Heart left ventricle (tissue), 16 donors: ENCODE measurements around the gene YIPF4. TPM values are rescaled to one million over a fixed set of nuclear protein-coding genes. Genes with fewer than 3 reads are reported as not detected.

ENCODE experiments used
- ATAC-seq, 4 donors: fragments of 200-7000 bp; cut with Tn5 transposase; one replicate each; pipeline ENCODE4 v1.9.1; 2020 to 2022; ENCODE audit warnings: moderate library complexity in 4 of 4, mild to moderate bottlenecking in 3 of 4, moderate number of reproducible peaks in 1 of 4
- DNase-seq, 5 donors: peaks; one replicate each; pipeline ENCODE4 v3.0.0-alpha.2; 2020
- H3K27ac ChIP-seq, 12 donors: fragments of 200-600 bp; sonication (generic) in 4 of 12; one replicate each; pipeline versions ENCODE4 v1.5.0 to v1.8.0; 2016 to 2022; ENCODE audit warnings: mild to moderate bottlenecking in 2 of 12
- H3K27me3 ChIP-seq, 9 donors: fragments of 200-600 bp; sonication (generic) in 2 of 9; one replicate each; pipeline versions ENCODE4 v1.5.1 to v1.8.0; 2016 to 2022; ENCODE audit warnings: mild to moderate bottlenecking in 3 of 9
- H3K36me3 ChIP-seq, 9 donors: fragments of 200-600 bp; sonication (generic) in 2 of 9; one replicate each; pipeline versions ENCODE4 v1.5.0 to v1.8.0; 2018 to 2022; ENCODE audit warnings: mild to moderate bottlenecking in 2 of 9
- H3K4me1 ChIP-seq, 12 donors: fragments of 200-600 bp; sonication (generic) in 4 of 12; one replicate each; pipeline versions ENCODE4 v1.5.0 to v1.8.0; 2016 to 2022; ENCODE audit warnings: mild to moderate bottlenecking in 3 of 12
- H3K4me3 ChIP-seq, 12 donors: fragments of 200-600 bp; sonication (generic) in 4 of 12; one replicate each; pipeline versions ENCODE4 v1.5.0 to v1.8.0; 2017 to 2022; ENCODE audit warnings: mild to moderate bottlenecking in 9 of 12, moderate library complexity in 4 of 12
- H3K9me3 ChIP-seq, 12 donors: fragments of 200-600 bp; sonication (generic) in 4 of 12; one replicate each; pipeline versions ENCODE4 v1.5.0 to v1.8.0; 2016 to 2022; ENCODE audit warnings: mild to moderate bottlenecking in 1 of 12
- POLR2A ChIP-seq, 2 donors: fragments of 450-650 bp; IDR thresholded peaks; one replicate each; pipeline ENCODE4 v1.6.1; 2017; ENCODE audit warnings: antibody characterized with exemption in 2 of 2, mild to moderate bottlenecking in 2 of 2, moderate library complexity in 2 of 2
- WGBS, 4 donors: extraction: QIAGEN DNeasy Blood & Tissue Kit in 2 of 4; methylation state at CpG; one replicate each; pipeline versions ENCODE4 v1.1.5 to v1.1.7; 2013 to 2018; 5-methylcytosine and 5-hydroxymethylcytosine counted together
- intact Hi-C, 10 donors: fragments of 100-400 bp; cut with DNase I; formaldehyde crosslinking; loops; one replicate each; pipeline versions ENCODE4 v1.11.1 to v1.14.2; 2022
- long read RNA-seq, 3 donors: library from polyadenylated mRNA; unstranded; transcript quantifications; one replicate each; pipeline ENCODE4 v2.0.0, GENCODE V29; 2020 to 2021
- polyA plus RNA-seq, 2 donors: library from polyadenylated mRNA; stranded (reverse); fragments of 200-250 nt; gene quantifications; one replicate each; pipeline ENCODE4 v1.2.3, GENCODE V29; 2013
- total RNA-seq, 9 donors: library from RNA; depleted of rRNA in 2 of 9; stranded (reverse); fragments of >200 nt in 2 of 9; fragmentation: NEBNext Ultra II Directional in 3 of 9; extraction: Animal tissue kit (Norgen Biotek cat#: 25700) in 3 of 9; gene quantifications; one replicate each; pipeline versions ENCODE4 v1.1.0 to v1.2.4, GENCODE V29; 2016 to 2023
- TF ChIP-seq, protein P1 (sequence below), 12 donors: fragments of 200-600 bp; sonication (generic) in 4 of 12; IDR thresholded peaks; one replicate each; pipeline versions ENCODE4 v1.5.0 to v1.8.0; 2018 to 2022; ENCODE audit warnings: antibody characterized with exemption in 12 of 12, mild to moderate bottlenecking in 5 of 12
- donor health status: ischemic (EF 13 %, LVEDD 7.1; RV severe dilation, severe dysfunction).
- donor health status: healthy with polysubstance abuse.
- donor health status: DM: no; HTN: yes; CAD: no.
- donor health status: DM: no; HTN: no; CAD: no.
- donor health status: ischemic (EF 25% LVEDD 6.9; RV normal size, moderate dysfunction).
- donor health status: ischemic (EF 25% LVEDD 5.7; RV mildly dilated, moderate dysfunction).
- donor health status: healthy.
- donor health status: DM: yes; HTN: yes; CAD: no.
- donor health status: ischemic (EF 35%, LVEDD 5.7; RV mildly dilated, moderate dysfunction).
- donor health status: nonischemic (EF 11% LVEDD 7.7; RV severe dilation, severe dysfunction).
- donor health status: DM: yes; HTN: yes; CAD: no.
- donor health status: PGD.
- donor health status: ischemic (EF 29% LVEDD 5.4; RV normal size, mild dysfunction).
- donor health status: nonischemic (EF 23%, LVEDD 6.1; RV moderate dilation, normal function).

Gene YIPF4
- total RNA-seq (10 to 100 TPM; 14.9 to 79.3 (median 64.4) TPM), polyA plus RNA-seq (10 to 100 TPM; 22.7 to 32.3 TPM)
- long read RNA-seq, donor 1, full-length matches to known transcripts, result 134 of 145 reads
- long read RNA-seq, donor 1, partial matches to known transcripts, result 3 of 145 reads
- long read RNA-seq, donor 1, other reads (novel, unspliced or antisense), result 8 of 145 reads
- long read RNA-seq, donor 2, full-length matches to known transcripts, result 660 of 725 reads
- long read RNA-seq, donor 2, partial matches to known transcripts, result 8 of 725 reads
- long read RNA-seq, donor 2, other reads (novel, unspliced or antisense), result 57 of 725 reads
- long read RNA-seq, donor 3, full-length matches to known transcripts, result 137 of 151 reads
- long read RNA-seq, donor 3, partial matches to known transcripts, result 3 of 151 reads
- long read RNA-seq, donor 3, other reads (novel, unspliced or antisense), result 11 of 151 reads

DNA sequence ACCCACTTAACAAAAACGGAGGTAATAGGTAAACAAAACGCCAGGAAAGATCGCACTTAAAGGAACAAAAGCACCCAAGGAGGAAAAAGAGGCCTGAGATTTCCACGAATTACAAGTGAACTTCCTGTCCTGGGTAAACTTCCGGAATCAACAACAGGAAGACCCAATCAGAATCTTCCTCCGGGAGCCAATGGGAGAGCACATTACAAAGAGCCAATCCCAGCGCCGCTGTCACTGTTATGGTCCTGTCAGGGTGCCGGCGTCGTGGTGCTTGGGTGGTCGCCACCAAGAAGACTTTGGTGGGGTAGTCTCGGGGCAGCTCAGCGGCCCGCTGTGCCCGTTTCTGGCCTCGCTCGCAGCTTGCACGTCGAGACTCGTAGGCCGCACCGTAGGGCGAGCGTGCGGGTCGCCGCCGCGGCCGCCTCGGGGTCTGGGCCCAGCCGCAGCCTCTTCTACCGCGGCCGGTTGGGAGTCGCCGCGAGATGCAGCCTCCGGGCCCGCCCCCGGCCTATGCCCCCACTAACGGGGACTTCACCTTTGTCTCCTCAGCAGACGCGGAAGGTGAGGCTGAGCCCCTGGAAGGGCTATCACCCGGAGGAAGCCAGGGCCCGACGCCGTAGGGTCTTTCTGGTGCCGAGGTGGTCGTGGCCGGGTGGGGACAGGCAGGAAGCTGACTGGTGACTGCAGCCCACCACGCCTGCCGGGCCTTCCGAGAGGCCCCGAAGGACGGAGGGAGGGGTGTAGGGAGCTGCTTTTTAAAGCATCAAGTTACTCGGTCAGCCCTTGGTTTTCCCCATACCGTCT lies at the start of gene YIPF4:
Gene YIPF4 (plus strand): TSS at position 231 of the 804 bp plus-strand sequence. CDS start 252 bp downstream, at position 483.
- intact Hi-C loops, result loop anchor here in 2 of 10 donors (2.0 to 10.0 kb wide), 3 partner anchors 79 to 113 kb away; partner anchors contain the start of genes BIRC6 (in 2 of the 2) and SLC30A6 (in 2 of the 2)
- H3K36me3 ChIP-seq, result peaks cover 0 to 23% (median 18%) of the 10 kb centered on the region in 9 donors
- TF ChIP-seq, protein P1, sequence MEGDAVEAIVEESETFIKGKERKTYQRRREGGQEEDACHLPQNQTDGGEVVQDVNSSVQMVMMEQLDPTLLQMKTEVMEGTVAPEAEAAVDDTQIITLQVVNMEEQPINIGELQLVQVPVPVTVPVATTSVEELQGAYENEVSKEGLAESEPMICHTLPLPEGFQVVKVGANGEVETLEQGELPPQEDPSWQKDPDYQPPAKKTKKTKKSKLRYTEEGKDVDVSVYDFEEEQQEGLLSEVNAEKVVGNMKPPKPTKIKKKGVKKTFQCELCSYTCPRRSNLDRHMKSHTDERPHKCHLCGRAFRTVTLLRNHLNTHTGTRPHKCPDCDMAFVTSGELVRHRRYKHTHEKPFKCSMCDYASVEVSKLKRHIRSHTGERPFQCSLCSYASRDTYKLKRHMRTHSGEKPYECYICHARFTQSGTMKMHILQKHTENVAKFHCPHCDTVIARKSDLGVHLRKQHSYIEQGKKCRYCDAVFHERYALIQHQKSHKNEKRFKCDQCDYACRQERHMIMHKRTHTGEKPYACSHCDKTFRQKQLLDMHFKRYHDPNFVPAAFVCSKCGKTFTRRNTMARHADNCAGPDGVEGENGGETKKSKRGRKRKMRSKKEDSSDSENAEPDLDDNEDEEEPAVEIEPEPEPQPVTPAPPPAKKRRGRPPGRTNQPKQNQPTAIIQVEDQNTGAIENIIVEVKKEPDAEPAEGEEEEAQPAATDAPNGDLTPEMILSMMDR (IDR thresholded peaks at IDR 0.05), result no peak
- TF ChIP-seq POLR2A (IDR thresholded peaks at IDR 0.05), result peak in 1 of 2 donors; percentile 75
- H3K9me3 ChIP-seq, result no peaks in the 10 kb centered on the region
- peak; percentile 85 to 88 (median 87) for DNase-seq
- WGBS, 4 donors, result 0 to 1% (median 0%) methylated on average over 11 to 59 of the region's 59 CpGs
- H3K27me3 ChIP-seq, result no peaks in the 10 kb centered on the region
- peak within 1 kb of the TSS; percentile 57 to 100 (median 84) for H3K4me3 ChIP-seq
- H3K4me1 ChIP-seq, result peaks cover 0 to 39% (median 24%) of the 10 kb centered on the region in 12 donors
- peak; percentile 96 to 99 (median 99) for ATAC-seq
- H3K27ac ChIP-seq, result peak within 1 kb of the TSS; percentile 62 to 97 (median 88)

DNA sequence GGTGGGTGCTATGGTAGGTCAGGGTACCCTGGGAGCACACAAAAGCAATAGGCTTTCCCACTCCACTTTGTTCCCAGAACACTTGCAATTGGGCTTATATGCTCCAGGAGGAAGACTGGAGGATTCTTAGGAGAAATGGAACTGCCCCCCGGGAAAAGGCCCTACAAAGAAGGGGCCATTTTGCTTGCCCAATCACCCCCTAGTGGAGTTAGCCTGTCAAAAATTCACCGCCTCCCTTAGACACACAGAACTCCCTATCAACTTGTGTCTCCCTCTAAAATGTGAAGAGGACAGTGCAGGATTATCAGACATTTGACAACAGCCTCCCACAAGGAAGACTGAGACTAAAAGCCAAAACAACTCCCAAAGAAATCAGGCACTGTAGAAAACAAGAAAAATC lies 49.5 kb upstream of the YIPF4 start:
- Histone ChIP-seq H3K27ac (no peak overlapping the region), H3K4me3 (no peak overlapping the region), H3K4me1 (peaks cover 0 to 6% (median 0%) of the 10 kb centered on the region in 12 donors), H3K27me3 (no peaks in the 10 kb centered on the region), H3K9me3 (no peaks in the 10 kb centered on the region), H3K36me3 (peaks cover 0 to 47% (median 22%) of the 10 kb centered on the region in 9 donors)
- TF ChIP-seq POLR2A (IDR thresholded peaks at IDR 0.05), result no peak
- TF ChIP-seq, protein P1 (IDR thresholded peaks at IDR 0.05), result no peak
- no peak for ATAC-seq
- intact Hi-C loops, result no loop called here
- WGBS, 4 donors, result 82 to 86% (median 83%) methylated on average over 2 of the region's 2 CpGs; no CpG with 5 or more reads in 1 of the 4 donors
- DNase-seq, result no peak

DNA sequence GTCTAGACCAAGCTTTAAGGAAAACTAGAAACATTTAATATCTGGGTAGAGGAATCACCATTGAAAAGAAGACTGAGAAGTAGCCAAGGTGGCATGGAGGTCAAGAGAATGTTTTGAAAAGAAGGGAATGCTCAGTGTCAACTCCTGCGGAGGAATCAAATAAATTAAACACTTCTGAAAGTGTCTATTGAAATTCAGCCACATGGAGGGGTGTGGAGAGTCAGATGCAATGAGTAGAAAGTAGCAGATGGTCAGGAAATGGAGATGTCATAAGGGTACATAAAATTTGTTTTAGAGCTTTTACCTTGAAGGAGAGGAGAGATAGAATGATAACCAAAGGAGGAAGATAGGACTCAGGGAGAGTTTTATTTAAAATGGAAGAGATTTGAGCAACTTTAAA lies 48.1 kb upstream of the YIPF4 start:
- Histone ChIP-seq H3K4me3 (no peak overlapping the region), H3K27ac (no peak overlapping the region), H3K27me3 (no peaks in the 10 kb centered on the region), H3K36me3 (peaks cover 0 to 33% (median 11%) of the 10 kb centered on the region in 9 donors), H3K4me1 (peaks cover 0 to 6% (median 0%) of the 10 kb centered on the region in 12 donors), H3K9me3 (no peaks in the 10 kb centered on the region)
- intact Hi-C loops, result no loop called here
- TF ChIP-seq, protein P1 (IDR thresholded peaks at IDR 0.05), result no peak
- no peak for TF ChIP-seq POLR2A (IDR thresholded peaks at IDR 0.05)
- ATAC-seq (no peak), DNase-seq (no peak)
- 71 to 83% (median 77%) methylated on average over 1 of the region's 1 CpG for WGBS, 4 donors
